Stomach (tissue), 4 donors: ENCODE data around the gene FIBP.

ENCODE experiments used
- EP300 ChIP-seq: sonication (generic); formaldehyde crosslinking; IDR thresholded peaks from one replicate; pipeline ENCODE4 v1.6.1; 2017; ENCODE audit warnings: antibody characterized with exemption
- POLR2A ChIP-seq, 4 donors: fragments of 450-650 bp; IDR thresholded peaks; one replicate each; pipeline ENCODE4 v1.6.1; 2016; ENCODE audit warnings: antibody characterized with exemption in 4 of 4, control low read depth in 2 of 4, mild to moderate bottlenecking in 1 of 4, moderate library complexity in 1 of 4
- POLR2AphosphoS5 ChIP-seq, 3 donors: sonication (generic); formaldehyde crosslinking; IDR thresholded peaks; one replicate each; pipeline ENCODE4 v1.6.1; 2016; ENCODE audit warnings: antibody characterized with exemption in 3 of 3
- TF ChIP-seq, protein P1 (sequence below), 7 experiments: fragments of 450-650 bp in 4 of 7; fragments of 200-600 bp in 3 of 7; sonication (generic) in 3 of 7; IDR thresholded peaks; one replicate each; pipeline ENCODE4 v1.5.1; 2016 to 2019; ENCODE audit warnings: antibody characterized with exemption in 7 of 7, control low read depth in 2 of 7, mild to moderate bottlenecking in 1 of 7

DNA sequence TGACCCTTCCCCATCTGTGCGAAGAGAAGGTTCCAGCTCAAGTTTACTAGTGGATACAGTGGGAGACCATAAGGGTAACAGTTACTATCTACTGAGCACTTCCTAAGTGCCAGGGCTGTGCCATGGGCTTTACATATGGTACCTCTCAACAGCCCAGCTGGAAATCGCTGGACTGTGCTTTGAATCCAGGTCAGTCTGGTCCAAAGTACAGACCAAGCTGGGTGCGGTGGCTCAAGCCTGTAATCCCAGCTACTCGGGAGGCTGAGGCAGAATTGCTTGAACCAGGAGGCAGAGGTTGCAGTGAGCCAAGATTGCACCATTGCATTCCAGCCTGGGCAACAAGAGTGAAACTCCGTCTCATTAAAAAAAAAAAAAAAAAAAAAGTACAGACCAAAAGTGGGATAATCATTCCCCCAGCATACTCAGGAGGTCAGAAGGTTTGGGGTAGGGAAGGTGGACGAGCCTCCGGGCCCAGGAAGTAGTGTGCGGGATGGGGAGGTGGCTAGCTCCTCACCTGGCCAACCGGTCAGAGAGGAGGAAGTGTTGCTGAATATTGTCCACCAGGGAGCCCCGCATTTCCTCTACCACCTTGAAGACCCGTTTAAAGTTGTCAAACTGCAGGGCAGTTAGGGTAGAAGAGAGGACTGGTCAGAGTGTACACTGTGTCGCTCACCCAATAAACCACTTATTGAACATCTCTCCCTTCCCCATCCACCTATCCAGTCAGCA lies 2.3 kb downstream of the FIBP start:
- TF ChIP-seq POLR2A (IDR thresholded peaks at IDR 0.05) (no peak), EP300 (no peak), POLR2AphosphoS5 (IDR thresholded peaks at IDR 0.05) (no peak)
- TF ChIP-seq, protein P1, sequence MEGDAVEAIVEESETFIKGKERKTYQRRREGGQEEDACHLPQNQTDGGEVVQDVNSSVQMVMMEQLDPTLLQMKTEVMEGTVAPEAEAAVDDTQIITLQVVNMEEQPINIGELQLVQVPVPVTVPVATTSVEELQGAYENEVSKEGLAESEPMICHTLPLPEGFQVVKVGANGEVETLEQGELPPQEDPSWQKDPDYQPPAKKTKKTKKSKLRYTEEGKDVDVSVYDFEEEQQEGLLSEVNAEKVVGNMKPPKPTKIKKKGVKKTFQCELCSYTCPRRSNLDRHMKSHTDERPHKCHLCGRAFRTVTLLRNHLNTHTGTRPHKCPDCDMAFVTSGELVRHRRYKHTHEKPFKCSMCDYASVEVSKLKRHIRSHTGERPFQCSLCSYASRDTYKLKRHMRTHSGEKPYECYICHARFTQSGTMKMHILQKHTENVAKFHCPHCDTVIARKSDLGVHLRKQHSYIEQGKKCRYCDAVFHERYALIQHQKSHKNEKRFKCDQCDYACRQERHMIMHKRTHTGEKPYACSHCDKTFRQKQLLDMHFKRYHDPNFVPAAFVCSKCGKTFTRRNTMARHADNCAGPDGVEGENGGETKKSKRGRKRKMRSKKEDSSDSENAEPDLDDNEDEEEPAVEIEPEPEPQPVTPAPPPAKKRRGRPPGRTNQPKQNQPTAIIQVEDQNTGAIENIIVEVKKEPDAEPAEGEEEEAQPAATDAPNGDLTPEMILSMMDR (IDR thresholded peaks at IDR 0.05), result no peak
